GM19324 (cell line): ENCODE results near the gene P2RX4.
"Not testable (repeated sequence)": the region's sequence is repeated elsewhere in the genome, so short reads cannot be mapped to it uniquely, and the experiment has no call there.

Experiments
- ATAC-seq: cut with Tn5 transposase; IDR thresholded peaks from one replicate; pipeline ENCODE4 v1.9.1; 2021; ENCODE audit warnings: mild to moderate bottlenecking, moderate library complexity; ENCODE audit not compliant: unreplicated experiment, low FRiP score

Gene P2RX4

GRCh38 chr12:121239351-121240061 lies 29.6 kb downstream of the P2RX4 start:
- no peak for ATAC-seq

GRCh38 chr12:121240062-121240420 lies 30.1 kb downstream of the P2RX4 start:
- ATAC-seq: no peak

GRCh38 chr12:121240484-121241101 lies 30.7 kb downstream of the P2RX4 start:
- no peak for ATAC-seq

GRCh38 chr12:121241156-121241970 lies 31.4 kb downstream of the P2RX4 start:
- no peak for ATAC-seq

- ATAC-seq: no peak
Observed at GRCh38 chr12:121245031-121245430, 35.1 kb downstream of the P2RX4 start.

DNA sequence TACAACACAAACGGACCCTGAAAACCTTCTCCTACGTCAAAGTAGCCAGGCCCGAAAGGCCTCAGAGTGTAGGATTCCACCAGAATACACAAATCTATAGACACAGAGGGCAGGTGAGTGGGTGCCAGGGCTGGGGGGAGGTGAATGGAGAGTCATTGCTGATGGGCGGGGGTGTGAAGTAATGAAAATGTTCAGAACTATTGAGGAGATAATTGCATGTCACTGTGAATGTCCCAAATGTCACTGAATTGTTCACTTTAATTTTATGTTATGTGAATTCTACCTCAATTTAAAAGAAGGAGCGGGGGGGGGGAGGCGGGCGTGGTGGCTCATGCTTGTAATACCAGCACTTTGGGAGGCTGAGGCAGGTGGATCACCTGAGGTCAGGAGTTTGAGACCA lies 36.0 kb downstream of the P2RX4 start:
- no peak for ATAC-seq

- no peak for ATAC-seq
Observed at GRCh38 chr12:121246893-121247557, 37.1 kb downstream of the P2RX4 start.

DNA sequence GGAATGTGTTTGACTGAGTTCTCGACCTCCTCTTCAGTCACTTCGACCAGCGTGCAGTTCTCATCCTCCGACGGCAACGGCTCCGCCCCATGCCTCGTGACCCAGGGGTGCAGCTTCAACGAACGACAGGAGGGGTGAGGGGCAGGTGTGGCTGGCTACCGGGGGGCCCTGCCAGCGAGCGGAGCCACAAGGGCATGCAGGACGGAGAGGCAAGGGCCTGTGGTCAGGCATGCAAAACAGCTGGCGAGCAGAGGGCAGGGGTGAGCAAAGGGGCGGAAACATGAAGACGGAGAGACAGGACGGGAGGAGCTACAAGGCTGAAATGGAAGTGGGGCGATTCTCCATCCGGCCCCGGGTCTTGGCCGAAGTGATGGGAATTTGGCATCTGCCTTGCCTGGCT lies 38.7 kb downstream of the P2RX4 start:
- peak; percentile 93 for ATAC-seq

DNA sequence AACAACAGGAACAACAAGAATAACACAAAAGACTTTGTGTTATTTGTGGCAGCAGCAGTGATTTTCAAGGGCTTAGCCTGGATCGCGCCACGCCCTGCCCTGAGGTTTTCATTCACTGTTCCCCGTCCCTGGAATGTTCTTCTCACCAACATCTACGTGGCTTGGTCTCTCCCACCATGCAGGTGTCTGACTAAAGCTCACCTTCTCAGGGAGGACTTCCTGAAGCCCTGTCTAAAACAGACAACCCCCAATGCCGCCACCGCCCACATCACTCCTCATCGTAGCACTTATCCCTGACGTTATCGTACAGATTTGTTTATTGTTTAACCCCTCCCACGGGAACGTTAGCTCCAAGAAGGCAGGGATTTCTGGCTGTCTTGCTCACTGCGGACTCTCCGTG lies 40.4 kb downstream of the P2RX4 start:
- ATAC-seq: no peak

- no peak for ATAC-seq
Observed at GRCh38 chr12:121251838-121252237, 41.9 kb downstream of the P2RX4 start.

DNA sequence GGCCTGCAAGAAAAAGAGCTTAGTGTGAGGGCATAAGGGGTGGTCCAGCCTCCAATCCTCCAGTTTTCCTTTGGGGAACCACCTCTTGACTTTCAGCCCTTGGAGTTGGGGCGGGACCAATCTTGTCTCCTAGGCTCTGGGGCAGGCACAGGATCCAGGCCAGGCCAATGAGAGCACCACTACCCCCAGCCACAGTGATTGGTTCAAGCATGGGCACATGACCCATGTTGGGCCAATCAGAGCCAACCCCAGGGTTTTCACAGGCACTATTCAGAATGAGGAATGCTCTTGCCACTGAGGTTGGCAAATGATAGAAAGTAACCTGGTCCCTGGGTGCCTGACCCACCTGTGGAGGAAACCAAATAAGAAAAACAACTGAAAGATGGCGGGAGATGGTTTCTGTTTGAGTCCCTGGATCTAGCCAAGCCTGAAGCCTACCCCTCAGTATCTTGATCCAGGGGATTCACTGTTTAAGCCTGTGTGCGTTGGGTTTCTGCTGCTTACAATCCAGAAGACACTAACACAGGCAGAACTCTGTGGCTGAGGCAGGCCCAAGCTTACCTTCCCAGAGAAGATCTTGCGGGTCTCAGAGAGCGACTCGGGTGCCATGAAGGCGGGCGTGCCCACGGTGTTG lies 42.9 kb downstream of the P2RX4 start:
- no peak for ATAC-seq

- ATAC-seq: no peak
Observed at GRCh38 chr12:121253638-121254335, 43.9 kb downstream of the P2RX4 start.

DNA sequence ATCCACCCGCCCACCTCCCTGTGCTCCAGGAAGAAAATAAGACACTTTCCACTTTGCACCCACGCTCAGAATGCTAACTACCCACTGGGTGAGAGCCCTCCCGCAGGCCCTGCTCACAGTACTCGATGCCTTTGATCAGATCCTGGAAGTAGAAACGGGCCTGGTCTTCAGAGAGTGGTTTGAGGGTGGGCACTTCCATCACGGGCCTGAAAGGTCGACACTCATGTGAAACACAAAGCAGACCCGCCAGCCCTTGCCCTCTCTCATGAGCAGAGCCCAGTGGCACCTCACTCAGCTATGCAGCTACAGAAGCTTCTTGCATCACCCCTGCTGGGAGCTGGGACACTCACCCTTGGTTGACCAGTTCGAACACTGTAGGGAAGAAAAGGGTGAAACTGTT lies 45.5 kb downstream of the P2RX4 start:
- ATAC-seq: no peak

DNA sequence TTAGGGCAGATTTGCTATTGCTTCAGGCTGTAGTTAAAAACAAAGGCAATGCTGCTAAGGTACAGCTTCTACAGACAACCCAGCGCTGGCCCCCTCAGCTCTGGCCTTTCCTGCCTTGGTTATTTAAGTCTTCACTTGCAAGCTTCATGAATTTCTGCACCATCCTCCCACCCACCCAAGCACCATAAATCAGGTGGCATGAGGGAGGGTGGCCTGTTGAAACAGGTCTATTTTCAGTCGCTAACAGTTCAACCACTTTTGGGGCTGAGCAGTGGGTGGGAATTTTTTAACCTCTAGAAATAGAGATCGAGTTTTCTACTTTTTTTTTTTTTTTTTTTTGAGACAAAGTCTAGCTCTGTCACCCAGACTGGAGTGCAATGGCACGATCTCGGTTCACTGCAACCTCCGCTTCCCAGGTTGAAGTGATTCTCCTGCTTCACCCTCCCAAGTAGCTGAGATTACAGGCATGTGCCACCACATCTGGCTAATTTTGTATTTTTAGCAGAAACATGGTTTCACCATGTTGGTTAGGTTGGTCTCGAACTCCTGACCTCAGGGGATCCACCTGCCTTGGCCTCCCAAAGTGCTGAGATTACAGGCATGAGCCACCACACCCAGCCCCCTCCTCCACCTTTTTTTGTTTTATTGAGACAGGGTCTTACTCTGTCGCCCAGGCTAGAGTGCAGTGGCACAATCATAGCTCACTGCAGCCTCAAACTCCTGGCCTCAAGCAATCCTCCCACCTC lies 47.9 kb downstream of the P2RX4 start:
- ATAC-seq: not testable (repeated sequence)

GRCh38 chr12:121259074-121259473 lies 49.1 kb downstream of the P2RX4 start:
- no peak for ATAC-seq

DNA sequence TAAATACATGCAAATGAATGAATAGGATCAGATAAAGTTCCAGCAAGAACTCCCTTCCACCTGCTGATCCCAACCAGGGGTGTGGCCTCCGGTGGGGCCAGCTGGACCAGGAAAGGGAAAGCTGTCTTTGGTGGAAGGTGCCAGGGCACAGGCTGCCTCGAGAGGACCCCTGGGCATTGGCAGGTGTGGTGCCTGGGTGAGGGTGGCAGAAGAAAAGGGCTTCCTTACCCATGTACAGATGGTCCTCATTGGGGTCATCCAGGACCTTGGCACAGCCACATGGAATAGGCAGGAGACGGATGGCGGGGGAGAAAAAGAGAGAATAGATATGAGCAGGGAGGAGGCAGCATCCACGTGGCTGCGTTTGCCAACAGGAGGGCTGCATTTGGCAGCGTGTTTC lies 50.2 kb downstream of the P2RX4 start:
- ATAC-seq: no peak

GRCh38 chr12:121261398-121261797 lies 51.5 kb downstream of the P2RX4 start:
- no peak for ATAC-seq

DNA sequence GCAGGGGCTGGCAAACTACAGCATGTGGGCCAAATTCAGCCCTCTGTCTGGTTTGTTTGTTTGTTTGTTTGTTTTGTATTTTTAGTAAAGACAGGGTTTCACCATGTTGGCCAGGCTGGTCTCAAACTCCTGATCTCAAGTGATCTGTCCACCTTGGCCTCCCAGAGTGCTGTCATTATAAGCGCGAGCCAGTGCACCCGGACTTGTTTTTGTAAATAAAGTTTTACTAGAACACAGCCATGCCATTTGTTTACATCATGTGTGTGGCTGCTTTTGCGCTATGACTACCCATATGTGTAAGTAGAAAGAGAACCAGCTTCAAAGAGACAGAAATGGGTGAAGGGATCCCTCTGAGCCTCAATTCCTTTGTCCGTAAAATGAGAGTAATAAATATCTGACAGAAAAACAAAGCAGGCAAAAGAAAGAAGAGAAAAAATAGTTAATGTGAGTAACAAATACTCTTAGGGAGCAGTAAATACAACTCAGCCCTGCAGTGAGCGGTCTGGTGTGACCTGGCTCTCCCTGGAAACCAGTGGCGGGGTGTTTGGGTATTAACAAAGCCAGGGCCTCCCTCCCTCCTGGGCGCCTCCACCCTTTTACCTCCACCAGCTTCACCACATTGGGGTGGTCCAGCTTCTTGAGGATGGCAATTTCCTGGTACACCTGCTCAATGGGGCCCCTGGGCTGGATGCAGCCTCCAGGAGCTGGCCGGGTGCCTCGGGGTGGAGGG lies 53.4 kb downstream of the P2RX4 start:
- no peak for ATAC-seq

GRCh38 chr12:121264135-121264534 lies 54.2 kb downstream of the P2RX4 start:
- no peak for ATAC-seq
